VCaP (cell line): ENCODE measurements around the gene RBMS3.

Experiments used
- H3K27ac ChIP-seq: fragments of 450-650 bp; 2 replicates; pipeline ENCODE4 v1.5.1; 2017
- CTCF ChIP-seq: fragments of 450-650 bp; conservative IDR thresholded peaks from 2 replicates; pipeline ENCODE4 v1.5.1; 2017; ENCODE audit warnings: mild to moderate bottlenecking, moderate library complexity

The RBMS3 gene

GRCh38 chr3:29277249-29277648 is 3.6 kb upstream of the RBMS3 start:
- no peak for TF ChIP-seq CTCF

GRCh38 chr3:29279286-29279685 is 1.6 kb upstream of the RBMS3 start:
- no peak overlapping the region for H3K27ac ChIP-seq
- TF ChIP-seq CTCF, result no peak

More at GRCh38 chr3:29277249-29277648, 3.6 kb upstream of the RBMS3 start:
- H3K27ac ChIP-seq, result no peak overlapping the region

GRCh38 chr3:29279806-29280205 is 1.1 kb upstream of the RBMS3 start:
- H3K27ac ChIP-seq, result no peak overlapping the region
- no peak for TF ChIP-seq CTCF

- peak overlapping the region; percentile 53 for H3K27ac ChIP-seq
- TF ChIP-seq CTCF, result no peak; the same call in 1 of the 2 replicates
Observed at GRCh38 chr3:29281094-29281343, 148 bp downstream of the RBMS3 start.

GRCh38 chr3:29281344-29282241 is 722 bp downstream of the RBMS3 start:
- no peak for TF ChIP-seq CTCF
- peak overlapping the region; percentile 53 for H3K27ac ChIP-seq

GRCh38 chr3:29282427-29283230 is 1.8 kb downstream of the RBMS3 start:
- no peak for TF ChIP-seq CTCF
- H3K27ac ChIP-seq, result no peak overlapping the region

- no peak for TF ChIP-seq CTCF
- no peak overlapping the region for H3K27ac ChIP-seq
Observed at GRCh38 chr3:29283231-29284119, 2.6 kb downstream of the RBMS3 start.
